Measurements from ENCODE around the gene C16orf78. TPM values are rescaled to one million over a fixed set of nuclear protein-coding genes. Genes with fewer than 3 reads are reported as not detected.

C16orf78 gene
- total RNA-seq, 1 experiment from 2014 or later = not detected

DNA sequence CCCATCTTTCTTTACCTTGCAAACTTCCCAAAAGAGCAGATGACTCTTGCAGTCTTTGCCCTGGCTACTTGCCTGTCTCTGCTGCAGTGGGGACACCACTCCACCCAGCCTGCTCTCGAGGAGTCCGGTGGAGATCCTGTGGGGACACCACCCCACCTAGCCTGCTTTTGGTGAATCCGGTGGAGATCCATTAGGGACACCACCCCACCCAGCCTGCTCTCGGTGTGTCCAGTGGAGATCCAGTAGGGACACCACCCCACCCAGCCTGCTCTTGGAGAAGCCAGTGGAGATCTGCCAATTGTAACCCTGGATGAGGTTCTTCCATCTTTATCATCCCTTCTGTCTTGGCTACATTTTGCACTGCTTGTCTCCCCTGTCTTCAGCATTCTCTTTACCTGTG is 54.2 kb downstream of the C16orf78 start:
- Mint-ChIP-seq H3K9me3 (peaks cover 21% of the 10 kb centered on the region), H3K4me3 (no peak overlapping the region), H3K4me1 (no peaks in the 10 kb centered on the region), H3K27ac (no peak overlapping the region), H3K27me3 (ENCODE audit: low read depth) (peaks cover 5% of the 10 kb centered on the region), H3K36me3 (0 out of 2 replicates have a peak, but pooled peaks cover 3% of the 10 kb centered on the region)
- ATAC-seq (no peak), DNase-seq (ENCODE audit: low spot score) (no peak)
- TF ChIP-seq ATF1 (CRISPR knock-in tag; IDR thresholded peaks at IDR 0.05) (no peak), SMAD4 (CRISPR knock-in tag; IDR thresholded peaks at IDR 0.05) (no peak), ZNF671 (CRISPR knock-in tag; IDR thresholded peaks at IDR 0.05) (no peak)
- TF ChIP-seq, protein P1, sequence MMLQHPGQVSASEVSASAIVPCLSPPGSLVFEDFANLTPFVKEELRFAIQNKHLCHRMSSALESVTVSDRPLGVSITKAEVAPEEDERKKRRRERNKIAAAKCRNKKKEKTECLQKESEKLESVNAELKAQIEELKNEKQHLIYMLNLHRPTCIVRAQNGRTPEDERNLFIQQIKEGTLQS (CRISPR knock-in tag; conservative IDR thresholded peaks at IDR 0.05) = no peak
- TF ChIP-seq, protein P2, sequence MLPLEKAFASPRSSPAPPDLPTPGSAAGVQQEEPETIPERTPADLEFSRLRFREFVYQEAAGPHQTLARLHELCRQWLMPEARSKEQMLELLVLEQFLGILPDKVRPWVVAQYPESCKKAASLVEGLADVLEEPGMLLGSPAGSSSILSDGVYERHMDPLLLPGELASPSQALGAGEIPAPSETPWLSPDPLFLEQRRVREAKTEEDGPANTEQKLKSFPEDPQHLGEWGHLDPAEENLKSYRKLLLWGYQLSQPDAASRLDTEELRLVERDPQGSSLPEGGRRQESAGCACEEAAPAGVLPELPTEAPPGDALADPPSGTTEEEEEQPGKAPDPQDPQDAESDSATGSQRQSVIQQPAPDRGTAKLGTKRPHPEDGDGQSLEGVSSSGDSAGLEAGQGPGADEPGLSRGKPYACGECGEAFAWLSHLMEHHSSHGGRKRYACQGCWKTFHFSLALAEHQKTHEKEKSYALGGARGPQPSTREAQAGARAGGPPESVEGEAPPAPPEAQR (CRISPR knock-in tag; IDR thresholded peaks at IDR 0.05) = no peak
- TF ChIP-seq, protein P3, sequence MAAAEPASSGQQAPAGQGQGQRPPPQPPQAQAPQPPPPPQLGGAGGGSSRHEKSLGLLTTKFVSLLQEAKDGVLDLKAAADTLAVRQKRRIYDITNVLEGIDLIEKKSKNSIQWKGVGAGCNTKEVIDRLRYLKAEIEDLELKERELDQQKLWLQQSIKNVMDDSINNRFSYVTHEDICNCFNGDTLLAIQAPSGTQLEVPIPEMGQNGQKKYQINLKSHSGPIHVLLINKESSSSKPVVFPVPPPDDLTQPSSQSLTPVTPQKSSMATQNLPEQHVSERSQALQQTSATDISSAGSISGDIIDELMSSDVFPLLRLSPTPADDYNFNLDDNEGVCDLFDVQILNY (CRISPR knock-in tag; IDR thresholded peaks at IDR 0.05) = no peak
- CTCF ChIA-PET = interaction anchor here (1.6 kb wide), 1 partner anchor 20 kb away, joined by 5 read pairs; no protein-coding TSS in a partner anchor
- POLR2A ChIA-PET = no interaction called here

DNA sequence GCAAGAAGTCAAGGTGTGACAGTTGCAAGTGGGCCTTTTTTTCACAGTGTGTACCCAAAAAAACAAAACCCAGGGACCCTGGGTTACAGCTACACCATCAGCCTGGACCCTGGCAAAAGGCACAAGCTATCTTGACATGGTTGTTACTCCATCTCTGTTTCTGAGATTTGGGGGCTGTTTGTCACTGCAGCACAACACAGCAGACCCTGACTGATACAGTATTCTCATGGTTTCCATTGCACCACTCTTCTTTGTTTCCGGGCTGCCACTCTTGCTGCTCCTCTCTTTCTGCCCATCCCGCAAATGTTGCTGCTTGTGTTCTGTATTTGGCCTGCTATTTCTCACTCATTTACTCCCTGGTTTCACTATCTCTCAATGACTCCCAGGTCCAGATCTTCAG is 55.2 kb downstream of the C16orf78 start:
- Mint-ChIP-seq H3K27ac (no peak overlapping the region), H3K27me3 (ENCODE audit: low read depth) (peaks cover 5% of the 10 kb centered on the region), H3K36me3 (0 out of 2 replicates have a peak, but pooled peaks cover 3% of the 10 kb centered on the region), H3K9me3 (peaks cover 21% of the 10 kb centered on the region), H3K4me1 (no peaks in the 10 kb centered on the region), H3K4me3 (no peak overlapping the region)
- ATAC-seq (no peak), DNase-seq (ENCODE audit: low spot score) (no peak)
- TF ChIP-seq OVOL2 (CRISPR knock-in tag; IDR thresholded peaks at IDR 0.05; ENCODE audit: borderline replicate concordance) (no peak), NFATC4 (CRISPR knock-in tag; IDR thresholded peaks at IDR 0.05) (no peak), NFYB (CRISPR knock-in tag; conservative IDR thresholded peaks at IDR 0.05; ENCODE audit: low read depth) (no peak)
- ChIA-PET CTCF (interaction anchor here (1.6 kb wide), 1 partner anchor 21 kb away, joined by 5 read pairs; no protein-coding TSS in a partner anchor), POLR2A (no interaction called here)

DNA sequence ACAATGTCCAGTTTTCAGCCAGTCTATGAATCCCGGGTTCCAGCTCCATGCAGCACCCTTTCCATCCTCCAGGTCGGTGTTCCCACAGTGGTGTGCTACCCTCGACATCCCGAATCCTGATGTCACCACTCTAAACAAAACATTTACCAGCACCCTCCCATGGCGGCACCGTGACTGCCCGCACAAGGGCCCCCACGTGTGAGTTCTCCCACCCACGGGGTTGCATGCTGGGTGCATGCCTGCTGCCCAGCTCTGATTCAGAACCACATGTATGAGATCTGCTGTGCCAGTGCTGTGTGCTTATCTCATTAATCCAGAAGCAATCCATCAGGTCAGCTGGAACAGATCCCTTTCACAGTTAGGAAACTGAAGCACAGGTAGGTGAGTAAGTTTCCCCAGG is 57.4 kb downstream of the C16orf78 start:
- H3K27me3 Mint-ChIP-seq (ENCODE audit: low read depth) = peaks cover 5% of the 10 kb centered on the region
- no peak overlapping the region for H3K4me3 Mint-ChIP-seq
- H3K36me3 Mint-ChIP-seq = 0 out of 2 replicates have a peak, but pooled peaks cover 3% of the 10 kb centered on the region
- TF ChIP-seq NFYB (CRISPR knock-in tag; conservative IDR thresholded peaks at IDR 0.05; ENCODE audit: low read depth) (no peak), CREB1 (CRISPR knock-in tag; IDR thresholded peaks at IDR 0.05) (no peak), FOXP1 (CRISPR knock-in tag; IDR thresholded peaks at IDR 0.05; ENCODE audit: borderline replicate concordance) (no peak), JAZF1 (CRISPR knock-in tag; IDR thresholded peaks at IDR 0.05) (no peak), TEAD4 (CRISPR knock-in tag; IDR thresholded peaks at IDR 0.05) (no peak), NR2C2 (CRISPR knock-in tag; IDR thresholded peaks at IDR 0.05) (no peak), NFATC4 (CRISPR knock-in tag; IDR thresholded peaks at IDR 0.05) (no peak), EMX1 (CRISPR knock-in tag; IDR thresholded peaks at IDR 0.05) (no peak)
- TF ChIP-seq, protein P4, sequence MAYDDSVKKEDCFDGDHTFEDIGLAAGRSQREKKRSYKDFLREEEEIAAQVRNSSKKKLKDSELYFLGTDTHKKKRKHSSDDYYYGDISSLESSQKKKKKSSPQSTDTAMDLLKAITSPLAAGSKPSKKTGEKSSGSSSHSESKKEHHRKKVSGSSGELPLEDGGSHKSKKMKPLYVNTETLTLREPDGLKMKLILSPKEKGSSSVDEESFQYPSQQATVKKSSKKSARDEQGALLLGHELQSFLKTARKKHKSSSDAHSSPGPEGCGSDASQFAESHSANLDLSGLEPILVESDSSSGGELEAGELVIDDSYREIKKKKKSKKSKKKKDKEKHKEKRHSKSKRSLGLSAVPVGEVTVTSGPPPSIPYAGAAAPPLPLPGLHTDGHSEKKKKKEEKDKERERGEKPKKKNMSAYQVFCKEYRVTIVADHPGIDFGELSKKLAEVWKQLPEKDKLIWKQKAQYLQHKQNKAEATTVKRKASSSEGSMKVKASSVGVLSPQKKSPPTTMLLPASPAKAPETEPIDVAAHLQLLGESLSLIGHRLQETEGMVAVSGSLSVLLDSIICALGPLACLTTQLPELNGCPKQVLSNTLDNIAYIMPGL (CRISPR knock-in tag; IDR thresholded peaks at IDR 0.05) = no peak
- TF ChIP-seq, protein P5, sequence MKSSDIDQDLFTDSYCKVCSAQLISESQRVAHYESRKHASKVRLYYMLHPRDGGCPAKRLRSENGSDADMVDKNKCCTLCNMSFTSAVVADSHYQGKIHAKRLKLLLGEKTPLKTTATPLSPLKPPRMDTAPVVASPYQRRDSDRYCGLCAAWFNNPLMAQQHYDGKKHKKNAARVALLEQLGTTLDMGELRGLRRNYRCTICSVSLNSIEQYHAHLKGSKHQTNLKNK (CRISPR knock-in tag; IDR thresholded peaks at IDR 0.05) = no peak
- TF ChIP-seq, protein P6, sequence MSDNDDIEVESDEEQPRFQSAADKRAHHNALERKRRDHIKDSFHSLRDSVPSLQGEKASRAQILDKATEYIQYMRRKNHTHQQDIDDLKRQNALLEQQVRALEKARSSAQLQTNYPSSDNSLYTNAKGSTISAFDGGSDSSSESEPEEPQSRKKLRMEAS (CRISPR knock-in tag; IDR thresholded peaks at IDR 0.05) = no peak
- TF ChIP-seq, protein P7, sequence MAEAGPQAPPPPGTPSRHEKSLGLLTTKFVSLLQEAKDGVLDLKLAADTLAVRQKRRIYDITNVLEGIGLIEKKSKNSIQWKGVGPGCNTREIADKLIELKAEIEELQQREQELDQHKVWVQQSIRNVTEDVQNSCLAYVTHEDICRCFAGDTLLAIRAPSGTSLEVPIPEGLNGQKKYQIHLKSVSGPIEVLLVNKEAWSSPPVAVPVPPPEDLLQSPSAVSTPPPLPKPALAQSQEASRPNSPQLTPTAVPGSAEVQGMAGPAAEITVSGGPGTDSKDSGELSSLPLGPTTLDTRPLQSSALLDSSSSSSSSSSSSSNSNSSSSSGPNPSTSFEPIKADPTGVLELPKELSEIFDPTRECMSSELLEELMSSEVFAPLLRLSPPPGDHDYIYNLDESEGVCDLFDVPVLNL (CRISPR knock-in tag; IDR thresholded peaks at IDR 0.05; ENCODE audit: borderline replicate concordance, low read depth) = no peak
- TF ChIP-seq, protein P8, sequence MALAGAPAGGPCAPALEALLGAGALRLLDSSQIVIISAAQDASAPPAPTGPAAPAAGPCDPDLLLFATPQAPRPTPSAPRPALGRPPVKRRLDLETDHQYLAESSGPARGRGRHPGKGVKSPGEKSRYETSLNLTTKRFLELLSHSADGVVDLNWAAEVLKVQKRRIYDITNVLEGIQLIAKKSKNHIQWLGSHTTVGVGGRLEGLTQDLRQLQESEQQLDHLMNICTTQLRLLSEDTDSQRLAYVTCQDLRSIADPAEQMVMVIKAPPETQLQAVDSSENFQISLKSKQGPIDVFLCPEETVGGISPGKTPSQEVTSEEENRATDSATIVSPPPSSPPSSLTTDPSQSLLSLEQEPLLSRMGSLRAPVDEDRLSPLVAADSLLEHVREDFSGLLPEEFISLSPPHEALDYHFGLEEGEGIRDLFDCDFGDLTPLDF (CRISPR knock-in tag; IDR thresholded peaks at IDR 0.05) = no peak
- ChIA-PET POLR2A (no interaction called here), CTCF (interaction anchor here (1.0 to 1.6 kb wide), 6 partner anchors 11 to 213 kb away, joined by 3 to 7 read pairs (median 3); no protein-coding TSS in a partner anchor)
- ATAC-seq (no peak), DNase-seq (ENCODE audit: low spot score) (no peak)
- H3K27ac Mint-ChIP-seq = no peak overlapping the region
- peaks cover 21% of the 10 kb centered on the region for H3K9me3 Mint-ChIP-seq
- no peaks in the 10 kb centered on the region for H3K4me1 Mint-ChIP-seq

Data from WTC11 (cell line).